Stimulated activated CD4-positive, alpha-beta T cell treated with anti-CD3 and anti-CD28 coated beads, Interleukin-15, amount 100 ng/mL, for 24 hours (primary cell): Measurements from ENCODE around the gene LAMC3.

ENCODE experiments used
- DNase-seq: peaks from one replicate; pipeline ENCODE4 v3.0.0-alpha.2; 2020

LAMC3 gene

DNA sequence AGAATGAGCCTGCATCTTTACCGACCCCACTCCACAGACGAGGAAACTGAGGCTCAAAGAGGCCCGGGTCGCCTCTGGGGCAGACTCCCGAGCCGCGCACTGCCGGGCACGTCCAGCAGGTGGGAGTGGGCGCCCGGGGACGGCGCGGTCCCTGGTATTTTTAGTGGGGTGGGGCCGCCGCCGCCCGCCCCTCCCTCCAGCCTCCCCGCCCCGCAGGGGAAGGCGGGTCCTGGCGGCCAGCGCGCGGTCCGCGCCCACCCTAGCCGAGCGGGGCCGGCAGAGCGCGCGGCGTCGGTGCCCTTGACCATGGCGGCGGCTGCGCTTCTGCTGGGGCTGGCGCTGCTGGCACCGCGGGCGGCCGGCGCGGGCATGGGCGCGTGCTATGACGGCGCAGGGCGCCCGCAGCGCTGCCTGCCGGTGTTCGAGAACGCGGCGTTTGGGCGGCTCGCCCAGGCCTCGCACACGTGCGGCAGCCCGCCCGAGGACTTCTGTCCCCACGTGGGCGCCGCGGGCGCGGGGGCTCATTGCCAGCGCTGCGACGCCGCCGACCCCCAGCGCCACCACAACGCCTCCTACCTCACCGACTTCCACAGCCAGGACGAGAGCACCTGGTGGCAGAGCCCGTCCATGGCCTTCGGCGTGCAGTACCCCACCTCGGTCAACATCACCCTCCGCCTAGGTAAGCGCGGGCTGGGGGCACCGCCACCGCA, at the start of gene LAMC3:
Gene LAMC3 (plus strand): TSS at position 266 of the 710 bp plus-strand sequence. CDS start 41 bp downstream, at position 307.
- peak; percentile 22 for DNase-seq

DNA sequence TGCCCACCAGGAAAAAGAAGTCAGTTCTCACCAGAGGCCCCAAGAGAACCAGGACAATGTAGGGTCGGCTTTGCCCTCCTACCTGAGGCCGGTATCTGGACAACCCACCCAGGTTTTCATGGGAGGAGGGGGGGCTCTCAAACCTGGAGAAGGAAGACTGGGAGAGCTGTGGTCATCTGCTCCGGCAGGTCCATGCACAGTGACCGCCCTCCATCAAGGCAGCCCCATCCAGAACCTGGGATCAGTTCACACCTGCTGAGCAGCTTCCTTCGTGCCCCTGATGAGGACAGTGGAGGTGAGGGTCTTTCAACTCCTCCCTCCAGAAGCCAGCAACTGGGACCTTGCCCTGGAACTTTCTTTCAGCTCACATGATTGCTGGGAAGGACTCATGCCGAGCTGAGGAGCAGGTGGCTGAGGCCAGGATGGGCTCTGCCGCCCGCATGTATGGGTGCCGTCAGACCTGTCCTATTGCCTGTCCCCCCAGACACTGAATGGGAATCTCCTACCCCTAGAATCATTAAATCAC, 49.1 kb upstream of the LAMC3 start:
- no peak for DNase-seq

DNA sequence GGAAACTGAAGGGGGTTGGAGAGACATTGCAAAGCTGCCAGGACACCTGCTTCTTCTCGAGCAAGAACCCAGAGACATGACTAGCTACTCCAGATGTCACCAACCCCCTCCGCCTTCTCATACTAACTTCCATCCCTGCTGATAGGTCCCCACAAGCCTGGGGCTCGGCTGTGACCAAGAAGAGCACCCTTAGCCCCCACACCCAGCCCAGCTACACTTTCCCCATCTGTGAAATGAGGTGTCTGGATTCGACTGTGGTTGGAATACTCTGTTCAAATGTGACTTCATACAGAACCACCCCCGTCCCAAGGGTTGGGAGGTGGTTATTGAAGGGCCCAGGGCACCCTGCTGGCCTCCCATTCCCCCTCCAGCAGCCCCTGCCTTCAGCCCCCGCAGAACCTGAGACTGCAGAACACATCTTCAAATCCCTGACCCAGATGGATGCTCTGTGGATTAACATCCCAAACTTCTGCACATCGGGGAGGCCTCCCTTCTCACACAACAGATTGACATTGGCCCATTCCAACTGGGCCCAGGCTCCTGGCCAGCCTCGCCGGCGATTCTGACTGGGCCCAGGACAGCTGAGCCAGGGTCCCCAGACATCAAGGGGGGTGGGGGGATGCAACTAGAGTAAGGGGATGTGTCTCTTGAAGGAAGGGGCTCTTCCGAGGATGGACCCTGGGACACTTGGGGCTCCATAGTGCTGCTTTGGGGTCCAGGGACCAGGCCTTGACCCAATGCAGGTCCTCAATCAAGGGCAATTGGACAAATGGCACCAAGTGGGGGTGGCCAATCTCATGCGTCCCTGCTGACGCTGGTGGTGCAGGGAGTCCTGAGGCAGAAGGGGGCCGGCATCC, 48.2 kb upstream of the LAMC3 start:
- DNase-seq = no peak

DNA sequence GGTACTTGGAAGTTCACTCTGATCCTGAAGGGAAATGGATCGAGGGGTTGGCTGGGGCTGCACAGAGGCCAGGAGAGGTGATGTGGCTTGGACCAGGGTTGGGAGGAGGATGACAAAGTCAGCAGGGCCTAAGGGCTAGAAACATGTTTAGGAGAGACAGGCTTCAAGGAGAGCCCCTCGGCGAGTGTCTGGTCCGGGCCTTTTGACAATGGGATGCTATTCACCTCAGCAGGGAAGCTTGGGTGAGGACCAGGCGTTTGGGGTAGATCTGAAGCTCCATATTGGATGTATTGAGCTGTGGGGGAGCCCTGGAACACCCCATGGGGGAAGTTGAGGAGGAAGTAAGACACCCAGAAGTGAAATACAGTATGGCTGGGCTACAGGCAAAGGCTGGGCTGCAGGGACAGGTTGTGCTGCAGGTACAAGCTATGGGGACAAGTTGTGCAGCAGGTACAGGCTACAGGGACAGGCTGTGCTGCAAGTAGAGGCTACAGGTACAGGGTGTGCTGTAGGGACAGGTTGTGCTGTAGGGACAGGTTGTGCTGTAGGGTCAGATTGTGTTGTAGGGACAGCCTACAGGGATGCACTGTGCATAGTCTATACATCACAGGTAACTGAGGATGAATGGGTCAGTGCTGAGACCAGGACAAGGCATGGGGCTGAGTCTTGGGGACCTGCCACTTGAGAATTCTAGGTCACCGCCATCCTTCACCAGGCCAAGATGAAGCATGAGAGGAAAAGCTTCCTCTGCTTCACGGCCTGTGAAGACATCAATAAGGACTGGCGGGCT, 47.3 kb upstream of the LAMC3 start:
- DNase-seq = no peak

- DNase-seq = no peak
Observed at GRCh38 chr9:130962418-130963316, 46.3 kb upstream of the LAMC3 start.

DNA sequence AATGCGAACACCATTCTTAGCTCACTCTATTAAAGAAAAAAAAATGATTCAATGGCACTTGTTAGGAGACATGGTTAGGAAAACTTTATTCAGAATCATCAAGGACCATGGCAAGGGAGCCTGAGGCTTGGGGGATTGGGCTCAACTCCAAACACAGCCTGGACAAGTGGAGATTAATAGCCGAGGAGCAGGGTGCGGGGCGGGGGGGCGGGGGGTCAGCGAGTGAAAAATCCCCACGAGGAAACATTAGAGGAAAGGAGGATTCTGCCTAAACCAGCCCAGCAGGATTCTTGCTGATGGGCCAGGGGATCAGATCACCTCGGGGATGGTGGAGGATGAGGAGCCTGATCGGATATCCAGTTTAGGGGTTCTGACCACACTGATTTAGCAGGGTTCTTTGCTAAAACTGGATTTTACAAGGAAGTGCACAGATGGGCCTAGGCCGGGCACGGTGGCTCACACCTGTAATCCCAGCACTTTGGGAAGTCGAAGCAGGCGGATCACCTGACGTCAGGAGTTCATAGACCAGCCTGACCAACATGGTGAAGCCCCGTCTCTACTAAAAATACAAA, 45.6 kb upstream of the LAMC3 start:
- DNase-seq = no peak

DNA sequence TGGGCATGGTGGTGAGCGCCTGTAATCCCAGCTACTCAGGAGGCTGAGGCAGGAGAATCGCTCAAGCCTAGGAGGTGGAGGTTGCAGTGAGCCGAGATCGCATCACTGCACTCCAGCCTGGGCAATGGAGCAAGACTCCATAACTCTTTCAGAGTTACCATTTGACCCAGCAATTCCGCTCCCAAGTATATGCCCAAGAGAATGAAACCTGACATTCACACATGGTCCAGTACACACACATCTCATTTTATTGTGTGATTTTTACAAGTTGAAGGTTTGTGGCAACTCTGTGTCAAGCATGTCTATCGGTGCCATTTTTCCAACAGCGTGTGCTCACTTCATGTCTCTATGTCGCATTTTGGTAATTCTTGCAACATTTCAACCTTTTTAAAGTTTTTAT, 45.1 kb upstream of the LAMC3 start:
- no peak for DNase-seq

- no peak for DNase-seq
Observed at GRCh38 chr9:130965680-130966079, 43.3 kb upstream of the LAMC3 start.

DNA sequence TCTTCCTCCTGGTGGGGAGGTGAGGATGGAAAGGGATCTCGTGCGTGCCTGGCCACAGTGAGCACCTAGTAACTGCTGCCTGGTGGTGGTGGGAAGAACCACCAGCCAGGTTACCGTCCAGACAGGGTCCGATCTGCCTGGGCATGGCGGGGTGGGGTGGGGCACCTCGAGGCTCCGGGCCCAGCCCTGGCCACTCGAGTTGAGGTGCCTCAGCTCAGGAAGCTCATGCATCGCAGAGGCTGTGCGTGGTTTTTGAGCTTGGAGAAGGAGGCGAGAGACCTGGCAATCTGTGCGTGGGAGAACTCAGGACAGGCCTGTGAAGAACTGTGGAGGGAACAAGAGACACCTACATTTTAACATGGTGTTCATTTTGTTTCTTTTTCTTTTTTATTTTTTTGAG, 38.9 kb upstream of the LAMC3 start:
- no peak for DNase-seq

- DNase-seq = no peak
Observed at GRCh38 chr9:130970855-130971254, 38.1 kb upstream of the LAMC3 start.

DNA sequence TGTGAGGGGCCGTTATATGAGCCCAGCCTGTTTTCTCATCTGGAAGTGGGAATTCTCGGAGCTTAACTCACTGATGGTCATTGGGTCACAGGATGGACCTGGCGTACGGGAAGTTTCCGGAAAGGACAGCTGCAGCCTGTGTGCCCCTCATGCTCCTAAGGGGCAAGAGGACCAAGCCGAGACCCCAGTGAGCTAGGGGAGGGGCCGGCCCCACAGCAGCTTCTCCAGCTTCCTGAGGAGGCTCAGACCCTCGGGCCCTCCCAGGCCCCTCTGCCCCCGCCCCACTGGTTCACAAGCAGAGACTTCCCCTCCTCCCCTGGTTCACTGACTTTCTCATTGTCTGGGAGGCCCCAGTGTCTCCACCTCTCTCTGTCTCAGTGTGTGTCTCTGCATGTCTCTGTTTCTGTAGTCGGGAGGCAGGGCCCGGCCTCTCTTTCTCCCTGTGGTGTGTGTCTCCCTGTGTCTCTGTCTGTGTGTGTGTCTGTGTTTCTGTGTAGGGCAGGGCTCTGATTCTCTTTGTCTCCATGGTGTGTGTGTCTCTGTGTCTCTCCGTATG, 37.6 kb upstream of the LAMC3 start:
- no peak for DNase-seq

- no peak for DNase-seq
Observed at GRCh38 chr9:130972277-130972956, 36.6 kb upstream of the LAMC3 start.

DNA sequence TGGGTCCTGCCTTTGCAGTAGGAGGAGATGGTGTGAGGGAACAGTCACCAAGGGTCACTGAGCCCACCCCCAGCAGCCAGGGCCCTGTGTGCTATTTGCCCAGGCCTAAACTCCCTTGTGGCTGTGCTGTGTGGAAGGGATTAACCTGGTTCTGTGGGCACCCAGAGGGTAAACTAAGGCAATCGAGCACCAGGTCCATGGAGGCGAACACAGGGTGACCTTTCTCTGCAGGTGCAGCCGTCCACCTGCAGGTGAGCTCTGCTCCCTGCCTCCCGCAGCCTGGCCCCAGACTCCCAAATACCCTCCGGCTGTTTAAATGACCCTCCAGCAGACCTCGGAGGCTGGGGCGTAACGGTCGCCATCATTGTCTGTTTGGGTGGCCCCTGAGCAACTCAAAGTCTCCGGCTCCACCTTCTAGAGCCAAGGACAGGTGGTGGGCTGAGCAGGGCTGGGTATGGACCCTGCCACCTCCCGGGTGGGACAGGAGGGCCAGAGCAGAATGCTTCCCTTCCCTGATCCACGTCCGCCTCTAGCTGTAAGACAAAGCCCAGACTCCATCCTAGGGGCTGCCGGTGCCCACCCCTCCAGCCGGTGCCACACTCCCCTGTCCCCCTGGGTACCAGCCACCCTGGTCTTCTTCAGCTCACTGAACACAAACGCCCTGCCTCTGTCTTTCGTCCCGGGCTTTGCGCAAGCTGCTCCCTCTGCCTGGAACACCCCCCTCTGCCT, 35.9 kb upstream of the LAMC3 start:
- no peak for DNase-seq

DNA sequence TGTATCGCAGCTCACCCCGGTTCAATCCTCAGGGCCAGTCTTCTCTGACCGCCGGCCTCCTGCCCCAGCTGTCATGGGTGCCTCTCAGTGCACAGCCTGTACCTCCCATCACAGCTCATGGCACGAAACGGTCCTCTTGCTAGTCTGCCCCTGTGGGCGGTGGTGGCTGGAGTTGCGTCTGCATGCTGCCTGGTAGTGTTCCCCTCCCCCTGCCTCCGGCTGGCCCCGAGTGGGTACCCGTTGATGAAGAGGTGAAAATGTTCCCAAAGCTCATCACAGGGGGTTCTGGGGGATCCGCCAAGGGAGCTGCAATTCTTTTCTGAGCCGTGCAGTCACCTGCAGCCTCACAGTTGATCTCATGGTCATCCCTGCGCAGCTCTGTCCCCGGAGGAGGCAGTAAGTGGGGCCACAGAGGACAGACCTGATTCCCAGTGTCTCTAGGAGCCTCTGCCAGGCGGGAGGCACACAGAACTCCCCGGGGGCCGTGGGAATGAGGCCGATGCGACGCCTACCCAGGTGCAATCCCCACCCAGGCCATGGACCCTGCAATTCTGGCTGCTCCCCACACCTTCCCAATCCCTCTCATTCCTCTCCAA, 35.2 kb upstream of the LAMC3 start:
- DNase-seq = no peak

- DNase-seq = no peak
Observed at GRCh38 chr9:130974697-130975096, 34.3 kb upstream of the LAMC3 start.

DNA sequence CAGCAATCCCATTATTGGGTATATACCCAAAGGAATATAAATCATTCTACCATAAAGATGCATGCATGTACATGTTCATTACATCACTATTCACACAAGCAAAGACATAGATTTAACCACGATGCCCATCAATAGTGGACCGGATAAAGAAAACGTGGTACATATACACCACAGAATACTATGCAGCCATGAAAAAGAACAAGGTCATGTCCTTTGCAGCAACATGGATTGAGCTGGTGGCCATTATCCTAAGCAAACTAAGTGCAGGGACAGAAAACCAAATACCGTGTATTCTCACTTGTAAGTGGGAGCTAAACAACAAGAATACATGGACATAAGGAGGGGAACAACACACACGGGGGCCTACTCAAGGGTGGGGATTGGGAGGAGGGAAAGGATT, 33.8 kb upstream of the LAMC3 start:
- DNase-seq = no peak

GRCh38 chr9:130975932-130976841, 32.8 kb upstream of the LAMC3 start:
- DNase-seq = no peak

- DNase-seq = no peak
Observed at GRCh38 chr9:130977811-130978221, 31.2 kb upstream of the LAMC3 start.
